Mucosa of stomach (tissue), 1 donor: Measurements from ENCODE around the gene RAB3IP.
"Not testable (repeated sequence)": the region's sequence is repeated elsewhere in the genome, so short reads cannot be mapped to it uniquely, and the experiment has no call there.

ENCODE experiments used
- H3K27me3 ChIP-seq: one replicate; pipeline ENCODE4 v1.7.0; 2013; ENCODE audit warnings: mild to moderate bottlenecking, low read length; ENCODE audit not compliant: control insufficient read depth, insufficient read depth
- H3K36me3 ChIP-seq: one replicate; pipeline ENCODE4 v1.7.0; 2013; ENCODE audit warnings: low read length; ENCODE audit not compliant: control insufficient read depth, insufficient read depth
- H3K4me1 ChIP-seq: one replicate; pipeline ENCODE4 v1.7.0; 2013; ENCODE audit warnings: mild to moderate bottlenecking, low read length; ENCODE audit not compliant: control insufficient read depth, insufficient read depth
- H3K4me3 ChIP-seq: one replicate; pipeline ENCODE4 v1.7.0; 2013; ENCODE audit warnings: low read length
- H3K9ac ChIP-seq: one replicate; pipeline ENCODE4 v1.7.0; 2013; ENCODE audit warnings: mild to moderate bottlenecking, low read length, moderate library complexity
- H3K9me3 ChIP-seq: one replicate; pipeline ENCODE4 v1.7.0; 2013; ENCODE audit warnings: mild to moderate bottlenecking, low read length, moderate library complexity; ENCODE audit not compliant: control insufficient read depth
- donor health status: Pancreatic carcinoma.

Gene RAB3IP

DNA sequence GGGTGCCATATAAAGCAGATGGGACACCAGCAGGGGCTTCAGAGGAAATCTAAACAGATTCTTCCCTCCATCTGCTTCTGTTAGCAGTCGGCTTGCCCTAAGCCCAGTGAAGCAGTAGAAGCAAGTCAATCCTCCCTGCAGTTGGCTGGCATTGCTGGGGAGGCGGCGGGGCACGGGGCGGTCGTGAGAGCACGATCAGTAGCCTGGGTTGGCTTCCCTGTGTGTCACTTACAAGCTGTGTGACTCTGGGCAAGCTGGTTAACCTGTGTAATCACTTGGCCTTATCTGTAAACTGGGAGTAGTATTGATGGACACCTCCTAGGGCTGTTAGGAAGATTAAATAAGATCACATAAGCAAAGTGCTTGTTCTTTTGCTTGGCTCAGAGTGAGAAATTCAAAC is 105.8 kb downstream of the RAB3IP start:
- H3K4me1 ChIP-seq = no peaks in the 10 kb centered on the region
- H3K4me3 ChIP-seq = no peak overlapping the region
- no peaks in the 10 kb centered on the region for H3K27me3 ChIP-seq
- no peak overlapping the region for H3K9ac ChIP-seq
- H3K36me3 ChIP-seq = no peaks in the 10 kb centered on the region
- H3K9me3 ChIP-seq = no peaks in the 10 kb centered on the region

GRCh38 chr12:69844836-69845235 is 106.2 kb downstream of the RAB3IP start:
- Histone ChIP-seq H3K27me3 (no peaks in the 10 kb centered on the region), H3K9ac (no peak overlapping the region), H3K9me3 (no peaks in the 10 kb centered on the region), H3K4me3 (no peak overlapping the region), H3K36me3 (no peaks in the 10 kb centered on the region), H3K4me1 (no peaks in the 10 kb centered on the region)

- H3K4me1 ChIP-seq = no peaks in the 10 kb centered on the region
- no peaks in the 10 kb centered on the region for H3K27me3 ChIP-seq
- H3K36me3 ChIP-seq = no peaks in the 10 kb centered on the region
- no peak overlapping the region for H3K9ac ChIP-seq
- no peak overlapping the region for H3K4me3 ChIP-seq
- no peaks in the 10 kb centered on the region for H3K9me3 ChIP-seq
Measured at GRCh38 chr12:69846976-69847375, 108.3 kb downstream of the RAB3IP start.

DNA sequence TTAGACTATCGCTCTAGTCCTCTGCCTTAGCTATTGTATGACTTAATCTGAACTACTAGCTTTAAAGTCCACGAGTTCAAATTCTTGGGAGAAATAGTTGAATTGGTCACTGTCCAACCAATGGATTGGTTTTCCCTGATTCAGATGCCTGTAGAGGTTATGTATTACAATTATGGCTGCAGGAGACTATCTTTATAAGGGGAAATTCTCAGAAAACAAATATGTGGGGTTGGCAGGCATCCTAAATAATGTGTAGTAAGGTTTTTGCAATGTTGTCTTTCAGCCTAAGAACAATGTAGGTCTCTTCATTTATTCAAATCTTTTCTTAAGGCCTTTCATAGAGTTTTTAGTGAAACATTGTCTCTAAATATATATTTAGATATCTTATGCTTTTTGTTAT is 113.3 kb downstream of the RAB3IP start:
- no peaks in the 10 kb centered on the region for H3K36me3 ChIP-seq
- no peaks in the 10 kb centered on the region for H3K4me1 ChIP-seq
- H3K27me3 ChIP-seq = no peaks in the 10 kb centered on the region
- no peak overlapping the region for H3K4me3 ChIP-seq
- H3K9ac ChIP-seq = no peak overlapping the region
- no peaks in the 10 kb centered on the region for H3K9me3 ChIP-seq

DNA sequence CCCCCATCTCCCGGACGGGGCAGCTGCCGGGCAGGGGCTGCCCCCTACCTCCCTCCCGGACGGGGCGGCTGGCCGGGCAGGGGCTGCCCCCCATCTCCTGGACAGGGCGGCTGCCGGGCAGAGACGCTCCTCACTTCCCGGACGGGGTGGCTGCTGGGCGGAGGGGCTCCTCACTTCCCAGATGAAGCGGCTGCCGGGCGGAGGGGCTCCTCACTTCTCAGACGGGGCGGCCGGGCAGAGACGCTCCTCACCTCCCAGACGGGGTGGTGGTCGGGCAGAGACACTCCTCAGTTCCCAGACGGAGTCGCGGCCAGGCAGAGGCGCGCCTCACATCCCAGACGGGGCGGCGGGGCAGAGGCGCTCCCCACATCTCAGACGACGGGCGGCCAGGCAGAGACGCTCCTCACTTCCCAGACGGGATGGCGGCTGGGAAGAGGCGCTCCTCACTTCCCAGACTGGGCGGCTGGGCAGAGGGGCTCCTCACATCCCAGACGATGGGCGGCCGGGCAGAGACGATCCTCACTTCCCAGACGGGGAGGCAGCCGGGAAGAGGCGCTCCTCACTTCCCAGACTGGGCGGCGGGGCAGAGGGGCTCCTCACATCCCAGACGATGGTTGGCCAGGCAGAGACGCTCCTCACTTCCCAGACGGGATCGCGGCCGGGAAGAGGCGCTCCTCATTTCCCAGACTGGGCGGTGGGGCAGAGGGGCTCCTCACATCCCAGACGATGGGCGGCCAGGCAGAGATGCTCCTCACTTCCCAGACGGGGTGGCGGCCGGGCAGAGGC is 114.7 kb downstream of the RAB3IP start:
- H3K27me3 ChIP-seq, H3K4me1 ChIP-seq, H3K36me3 ChIP-seq, H3K9ac ChIP-seq, H3K9me3 ChIP-seq, H3K4me3 ChIP-seq: not testable (repeated sequence)

DNA sequence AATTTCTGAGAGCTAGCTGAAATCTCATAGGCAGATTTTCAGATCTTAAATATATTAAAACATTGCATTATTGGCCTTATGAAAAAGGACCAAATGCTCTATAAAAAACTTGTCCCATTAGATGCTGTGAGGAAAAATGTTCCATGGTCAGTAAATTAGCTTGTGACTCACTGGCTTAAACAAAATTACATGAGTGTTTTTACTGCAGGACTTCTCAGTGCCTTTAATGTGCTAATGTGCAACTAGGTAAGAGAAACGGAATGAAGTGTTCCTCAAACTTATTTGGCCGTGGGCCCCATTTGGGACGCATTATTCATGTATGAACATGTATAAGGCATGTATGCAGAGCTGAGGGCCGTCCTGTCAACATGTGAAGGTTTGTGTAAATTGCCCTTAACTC is 128.0 kb downstream of the RAB3IP start:
- no peak overlapping the region for H3K4me3 ChIP-seq
- H3K36me3 ChIP-seq = no peaks in the 10 kb centered on the region
- no peak overlapping the region for H3K9ac ChIP-seq
- H3K4me1 ChIP-seq = no peaks in the 10 kb centered on the region
- H3K27me3 ChIP-seq = no peaks in the 10 kb centered on the region
- no peaks in the 10 kb centered on the region for H3K9me3 ChIP-seq

- H3K4me3 ChIP-seq = no peak overlapping the region
- no peaks in the 10 kb centered on the region for H3K36me3 ChIP-seq
- H3K9me3 ChIP-seq = no peaks in the 10 kb centered on the region
- H3K27me3 ChIP-seq = no peaks in the 10 kb centered on the region
- H3K9ac ChIP-seq = no peak overlapping the region
- no peaks in the 10 kb centered on the region for H3K4me1 ChIP-seq
Measured at GRCh38 chr12:69868695-69869094, 130.0 kb downstream of the RAB3IP start.

DNA sequence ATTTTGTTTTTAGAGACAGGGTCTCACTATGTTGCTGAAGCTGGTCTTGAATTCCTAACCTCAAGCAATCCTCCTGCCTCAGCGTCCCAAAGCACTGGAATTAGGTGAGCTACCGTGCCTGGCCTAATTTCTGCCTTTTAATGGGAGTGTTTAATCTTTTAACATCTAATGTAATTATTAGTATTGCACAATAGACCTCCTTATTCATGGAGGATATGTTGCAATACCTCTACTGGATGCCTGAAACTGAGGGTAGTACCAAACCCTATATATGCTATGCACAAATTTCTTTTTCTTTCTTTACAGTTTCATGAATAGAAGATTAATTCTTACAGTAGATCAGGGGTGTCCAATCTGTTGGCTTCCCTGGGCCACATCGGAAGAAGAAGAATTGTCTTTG is 134.1 kb downstream of the RAB3IP start:
- H3K4me3 ChIP-seq = no peak overlapping the region
- H3K4me1 ChIP-seq = no peaks in the 10 kb centered on the region
- no peaks in the 10 kb centered on the region for H3K36me3 ChIP-seq
- H3K27me3 ChIP-seq = no peaks in the 10 kb centered on the region
- H3K9me3 ChIP-seq = no peaks in the 10 kb centered on the region
- H3K9ac ChIP-seq = no peak overlapping the region
